OCI-LY7 (cell line): ENCODE data around the gene OR52N1. TPM values are rescaled to one million over a fixed set of nuclear protein-coding genes. Genes with fewer than 3 reads are reported as not detected.

ENCODE experiments used
- total RNA-seq, 2 experiments: library from RNA; depleted of rRNA in 1 of 2; stranded (reverse); fragments of >200 nt in 1 of 2; shearing (Covaris generic) in 1 of 2; gene quantifications; 2 replicates each; pipeline ENCODE4 v1.2.3, GENCODE V29; 2014 to 2022

The OR52N1 gene
- total RNA-seq, 2 experiments from 2014 or later, result not detected

Other genes starting within 250 kb of the OR52N1 start
- gene OR52H1, start 242.7 kb downstream of the OR52N1 start, total RNA-seq (2014; rRNA removed; shearing (Covaris generic)), result 0.60 TPM in 1 of 2 replicates, not detected in the other
- not detected in 2 replicates for gene OR52H1, start 242.7 kb downstream of the OR52N1 start, total RNA-seq (2022)
- gene OR52B6, start 210.4 kb downstream of the OR52N1 start, total RNA-seq (2014; rRNA removed; shearing (Covaris generic)), result not detected in 2 replicates
- gene OR52B6, start 210.4 kb downstream of the OR52N1 start, total RNA-seq (2022), result not detected in 2 replicates
- gene TRIM6, start 194.6 kb downstream of the OR52N1 start, total RNA-seq (2014; rRNA removed; shearing (Covaris generic)), result not detected in 2 replicates
- not detected in 2 replicates for gene TRIM6, start 194.6 kb downstream of the OR52N1 start, total RNA-seq (2022)
- 8.4 and 12.0 TPM in 2 replicates for gene TRIM34, start 166.3 kb downstream of the OR52N1 start, total RNA-seq (2014; rRNA removed; shearing (Covaris generic))
- 12.4 and 13.1 TPM in 2 replicates for gene TRIM34, start 166.3 kb downstream of the OR52N1 start, total RNA-seq (2022)
- gene TRIM5, start 106.2 kb downstream of the OR52N1 start, total RNA-seq (2014; rRNA removed; shearing (Covaris generic)), result 16.6 and 19.6 TPM in 2 replicates
- 22.5 and 25.5 TPM in 2 replicates for gene TRIM5, start 106.2 kb downstream of the OR52N1 start, total RNA-seq (2022)
- gene TRIM22, start 101.5 kb downstream of the OR52N1 start, total RNA-seq (2014; rRNA removed; shearing (Covaris generic)), result 28.5 and 42.7 TPM in 2 replicates
- 41.6 and 49.7 TPM in 2 replicates for gene TRIM22, start 101.5 kb downstream of the OR52N1 start, total RNA-seq (2022)
- 0.06 TPM in 1 of 2 replicates, not detected in the other for gene OR56B1, start 54.8 kb downstream of the OR52N1 start, total RNA-seq (2014; rRNA removed; shearing (Covaris generic))
- not detected in 2 replicates for gene OR56B1, start 54.8 kb downstream of the OR52N1 start, total RNA-seq (2022)
- gene OR52N4, start 37.0 kb downstream of the OR52N1 start, total RNA-seq (2014; rRNA removed; shearing (Covaris generic)), result not detected in 2 replicates
- 0.37 TPM in 1 of 2 replicates, not detected in the other for gene OR52N4, start 37.0 kb downstream of the OR52N1 start, total RNA-seq (2022)
- not detected in 2 replicates for gene OR52N5, start 7.9 kb downstream of the OR52N1 start, total RNA-seq (2014; rRNA removed; shearing (Covaris generic))
- gene OR52N5, start 7.9 kb downstream of the OR52N1 start, total RNA-seq (2022), result not detected in 2 replicates
- not detected in 2 replicates for gene OR52N2, start 17.7 kb upstream of the OR52N1 start, total RNA-seq (2014; rRNA removed; shearing (Covaris generic))
- not detected in 2 replicates for gene OR52N2, start 17.7 kb upstream of the OR52N1 start, total RNA-seq (2022)
- gene OR52E6, start 50.6 kb upstream of the OR52N1 start, total RNA-seq (2014; rRNA removed; shearing (Covaris generic)), result not detected in 2 replicates
- not detected in 2 replicates for gene OR52E6, start 50.6 kb upstream of the OR52N1 start, total RNA-seq (2022)
- gene OR52E8, start 66.4 kb upstream of the OR52N1 start, total RNA-seq (2014; rRNA removed; shearing (Covaris generic)), result not detected in 2 replicates
- gene OR52E8, start 66.4 kb upstream of the OR52N1 start, total RNA-seq (2022), result not detected in 2 replicates
- gene OR52E4, start 89.4 kb upstream of the OR52N1 start, total RNA-seq (2014; rRNA removed; shearing (Covaris generic)), result not detected in 2 replicates
- not detected in 2 replicates for gene OR52E4, start 89.4 kb upstream of the OR52N1 start, total RNA-seq (2022)
- not detected in 2 replicates for gene OR52E5, start 101.9 kb upstream of the OR52N1 start, total RNA-seq (2014; rRNA removed; shearing (Covaris generic))
- gene OR52E5, start 101.9 kb upstream of the OR52N1 start, total RNA-seq (2022), result not detected in 2 replicates
- not detected in 2 replicates for gene OR56A3, start 151.0 kb upstream of the OR52N1 start, total RNA-seq (2014; rRNA removed; shearing (Covaris generic))
- gene OR56A3, start 151.0 kb upstream of the OR52N1 start, total RNA-seq (2022), result not detected in 2 replicates
- gene OR56A5, start 177.2 kb upstream of the OR52N1 start, total RNA-seq (2014; rRNA removed; shearing (Covaris generic)), result not detected in 2 replicates
- not detected in 2 replicates for gene OR56A5, start 177.2 kb upstream of the OR52N1 start, total RNA-seq (2022)
- gene OR52L1, start 195.7 kb upstream of the OR52N1 start, total RNA-seq (2014; rRNA removed; shearing (Covaris generic)), result not detected in 2 replicates
- not detected in 2 replicates for gene OR52L1, start 195.7 kb upstream of the OR52N1 start, total RNA-seq (2022)
- not detected in 2 replicates for gene OR56A4, start 215.7 kb upstream of the OR52N1 start, total RNA-seq (2014; rRNA removed; shearing (Covaris generic))
- gene OR56A4, start 215.7 kb upstream of the OR52N1 start, total RNA-seq (2022), result 0.11 TPM in 1 of 2 replicates, not detected in the other
- not detected in 2 replicates for gene OR56A1, start 239.5 kb upstream of the OR52N1 start, total RNA-seq (2014; rRNA removed; shearing (Covaris generic))
- not detected in 2 replicates for gene OR56A1, start 239.5 kb upstream of the OR52N1 start, total RNA-seq (2022)